ENCODE results near the gene IL15RA. TPM values are rescaled to one million over a fixed set of nuclear protein-coding genes. Genes with fewer than 3 reads are reported as not detected.

IL15RA gene
- total and polyA plus RNA-seq, 2 donors (not counting 3 experiments of a cell fraction or from before 2014, with no cell fraction given) = 18.8 to 20.6 TPM

GRCh38 chr10:6024334-6024682 lies 47.0 kb upstream of the IL15RA start:
- TF ChIP-seq GATA2 (IDR thresholded peaks at IDR 0.05; ENCODE audit: insufficient read depth, insufficient read length, low read depth, low read length) (no peak), MYC (IDR thresholded peaks at IDR 0.05; ENCODE audit: low read depth, low read length) (no peak), JUN (IDR thresholded peaks at IDR 0.05; ENCODE audit: borderline replicate concordance, insufficient read depth, insufficient read length, low read depth) (no peak), EZH2 (IDR thresholded peaks at IDR 0.05; ENCODE audit: borderline replicate concordance, low read depth, low read length, severe bottlenecking) (no peak), POLR2AphosphoS5 (IDR thresholded peaks at IDR 0.05; ENCODE audit: insufficient read depth, low read depth, low read length) (no peak), MAX (IDR thresholded peaks at IDR 0.05; ENCODE audit: insufficient read depth, insufficient read length) (no peak), POLR2A (IDR thresholded peaks at IDR 0.05; ENCODE audit: low read depth, low read length) (no peak)
- TF ChIP-seq, protein P1, sequence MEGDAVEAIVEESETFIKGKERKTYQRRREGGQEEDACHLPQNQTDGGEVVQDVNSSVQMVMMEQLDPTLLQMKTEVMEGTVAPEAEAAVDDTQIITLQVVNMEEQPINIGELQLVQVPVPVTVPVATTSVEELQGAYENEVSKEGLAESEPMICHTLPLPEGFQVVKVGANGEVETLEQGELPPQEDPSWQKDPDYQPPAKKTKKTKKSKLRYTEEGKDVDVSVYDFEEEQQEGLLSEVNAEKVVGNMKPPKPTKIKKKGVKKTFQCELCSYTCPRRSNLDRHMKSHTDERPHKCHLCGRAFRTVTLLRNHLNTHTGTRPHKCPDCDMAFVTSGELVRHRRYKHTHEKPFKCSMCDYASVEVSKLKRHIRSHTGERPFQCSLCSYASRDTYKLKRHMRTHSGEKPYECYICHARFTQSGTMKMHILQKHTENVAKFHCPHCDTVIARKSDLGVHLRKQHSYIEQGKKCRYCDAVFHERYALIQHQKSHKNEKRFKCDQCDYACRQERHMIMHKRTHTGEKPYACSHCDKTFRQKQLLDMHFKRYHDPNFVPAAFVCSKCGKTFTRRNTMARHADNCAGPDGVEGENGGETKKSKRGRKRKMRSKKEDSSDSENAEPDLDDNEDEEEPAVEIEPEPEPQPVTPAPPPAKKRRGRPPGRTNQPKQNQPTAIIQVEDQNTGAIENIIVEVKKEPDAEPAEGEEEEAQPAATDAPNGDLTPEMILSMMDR (IDR thresholded peaks at IDR 0.05; ENCODE audit: extremely low read depth in 1 of 2, insufficient read depth in 1 of 2, low read depth in 1 of 2, low read length in 2 of 2) = no peak
- no TSS peak for BruUV-seq (replicated peaks)

More at GRCh38 chr10:6024334-6024682, 47.0 kb upstream of the IL15RA start:
- Histone ChIP-seq H3K4me2 (ENCODE audit: insufficient read depth, low read length) (no peak overlapping the region), H3K27me3 (ENCODE audit: control insufficient read depth in 2 of 2, insufficient read depth in 2 of 2, low read length in 2 of 2) (peaks cover 0 to 2% of the 10 kb centered on the region in 2 experiments), H3K4me1 (ENCODE audit: control insufficient read depth, extremely low read depth, insufficient read depth, low read length) (no peaks in the 10 kb centered on the region), H3K36me3 (ENCODE audit: control insufficient read depth in 2 of 2, extremely low read depth in 1 of 2, insufficient read depth in 2 of 2, low read length in 2 of 2) (no peaks in the 10 kb centered on the region), H3K27ac (ENCODE audit: insufficient read depth, low read depth, low read length) (no peak overlapping the region), H4K20me1 (replicated peaks; ENCODE audit: control insufficient read depth, extremely low read depth, insufficient read depth, low read length) (no peaks in the 10 kb centered on the region), H3K9me3 (replicated peaks; ENCODE audit: control insufficient read depth, insufficient read depth, low read length) (no peaks in the 10 kb centered on the region), H3K79me2 (ENCODE audit: control insufficient read depth, insufficient read depth, low read length) (no peaks in the 10 kb centered on the region), H3K9me1 (replicated peaks; ENCODE audit: control insufficient read depth, extremely low read depth, insufficient read depth, low read length) (no peaks in the 10 kb centered on the region), H2AFZ (ENCODE audit: low read depth, low read length) (no peak overlapping the region), H3K4me3 (replicated peaks in 1 of 3; ENCODE audit: insufficient read depth in 1 of 3, low read depth in 1 of 3, low read length in 3 of 3) (no peak overlapping the region), H3K9ac (replicated peaks; ENCODE audit: extremely low read depth, insufficient read depth, low read length) (no peak overlapping the region)
- intact Hi-C loops (cut with micrococcal nuclease) = no loop called here
- DNase-seq (ENCODE audit: low read depth, low spot score) (no peak), FAIRE-seq (no peak)
- CTCF ChIA-PET = no interaction called here
- POLR2A ChIA-PET = no interaction called here
- dilution Hi-C loops (cut with MboI; ENCODE audit: extremely low pct_ligation_motif_present, low sequenced_read_pairs) = no loop called here

Measured in endothelial cell of umbilical vein (primary cell).